Upper lobe of left lung (tissue), 6 donors: ENCODE results near the gene PEX14. TPM values are rescaled to one million over a fixed set of nuclear protein-coding genes. Genes with fewer than 3 reads are reported as not detected.
A peak's percentile ranks its signal among the peaks of the same experiment; 100 is the strongest.

ENCODE experiments used
- ATAC-seq, 2 donors: fragments of 200-7000 bp; cut with Tn5 transposase; one replicate each; pipeline ENCODE4 v1.9.1; 2022; ENCODE audit warnings: mild to moderate bottlenecking in 2 of 2, moderate library complexity in 2 of 2; ENCODE audit not compliant: low FRiP score in 2 of 2
- DNase-seq, 2 donors: peaks; one replicate each; pipeline ENCODE4 v3.0.0-alpha.2; 2019 to 2020
- H3K27ac ChIP-seq, 4 donors: fragments of 200-600 bp; sonication (generic); one replicate each; pipeline ENCODE4 v1.5.1; 2016 to 2019
- H3K27me3 ChIP-seq, 4 donors: fragments of 200-600 bp; sonication (generic); one replicate each; pipeline ENCODE4 v1.5.1; 2017 to 2019
- H3K36me3 ChIP-seq, 4 donors: fragments of 200-600 bp; sonication (generic); one replicate each; pipeline ENCODE4 v1.5.1; 2016 to 2019
- H3K4me1 ChIP-seq, 4 donors: fragments of 200-600 bp; sonication (generic); one replicate each; pipeline ENCODE4 v1.5.1; 2018 to 2019
- H3K4me3 ChIP-seq, 4 donors: fragments of 200-600 bp; sonication (generic); one replicate each; pipeline ENCODE4 v1.5.1; 2017 to 2019; ENCODE audit warnings: mild to moderate bottlenecking in 2 of 4, moderate library complexity in 1 of 4
- H3K9me3 ChIP-seq, 4 donors: fragments of 200-600 bp; sonication (generic); one replicate each; pipeline ENCODE4 v1.5.1; 2018 to 2019
- CTCF ChIP-seq, 6 experiments: fragments of 450-650 bp in 4 of 6; fragments of 200-600 bp in 2 of 6; sonication (generic) in 2 of 6; IDR thresholded peaks; one replicate each; pipeline ENCODE4 v1.5.1; 2016 to 2019; ENCODE audit warnings: antibody characterized with exemption in 6 of 6
- EP300 ChIP-seq, 4 donors: sonication (generic); formaldehyde crosslinking; IDR thresholded peaks; one replicate each; pipeline ENCODE4 v1.5.1; 2017; ENCODE audit warnings: antibody characterized with exemption in 4 of 4, control low read depth in 2 of 4
- POLR2A ChIP-seq, 4 donors: fragments of 450-650 bp; IDR thresholded peaks; one replicate each; pipeline ENCODE4 v1.5.1; 2016 to 2017; ENCODE audit warnings: antibody characterized with exemption in 4 of 4, mild to moderate bottlenecking in 2 of 4
- POLR2AphosphoS5 ChIP-seq, 2 donors: sonication (generic); formaldehyde crosslinking; IDR thresholded peaks; one replicate each; pipeline ENCODE4 v1.5.1; 2017; ENCODE audit warnings: antibody characterized with exemption in 2 of 2
- WGBS, 2 donors: methylation state at CpG; one replicate each; pipeline ENCODE4 v1.1.5; 2017 to 2018; 5-methylcytosine and 5-hydroxymethylcytosine counted together
- total RNA-seq, 6 donors: library from RNA; depleted of rRNA in 4 of 6; stranded (reverse); fragments of >200 nt in 4 of 6; gene quantifications; one replicate each; pipeline versions ENCODE4 v1.1.0 to v1.2.1, GENCODE V29; 2016 to 2021
- donor health status: DM: no; HTN: no; CAD: no; lungs with moderate emphysema.
- donor health status: DM: no; HTN: yes; CAD: no; lungs with severe emphysema.

PEX14 gene
- total RNA-seq, 6 donors from 2014 or later, result 21.2 to 43.0 (median 29.9) TPM

DNA sequence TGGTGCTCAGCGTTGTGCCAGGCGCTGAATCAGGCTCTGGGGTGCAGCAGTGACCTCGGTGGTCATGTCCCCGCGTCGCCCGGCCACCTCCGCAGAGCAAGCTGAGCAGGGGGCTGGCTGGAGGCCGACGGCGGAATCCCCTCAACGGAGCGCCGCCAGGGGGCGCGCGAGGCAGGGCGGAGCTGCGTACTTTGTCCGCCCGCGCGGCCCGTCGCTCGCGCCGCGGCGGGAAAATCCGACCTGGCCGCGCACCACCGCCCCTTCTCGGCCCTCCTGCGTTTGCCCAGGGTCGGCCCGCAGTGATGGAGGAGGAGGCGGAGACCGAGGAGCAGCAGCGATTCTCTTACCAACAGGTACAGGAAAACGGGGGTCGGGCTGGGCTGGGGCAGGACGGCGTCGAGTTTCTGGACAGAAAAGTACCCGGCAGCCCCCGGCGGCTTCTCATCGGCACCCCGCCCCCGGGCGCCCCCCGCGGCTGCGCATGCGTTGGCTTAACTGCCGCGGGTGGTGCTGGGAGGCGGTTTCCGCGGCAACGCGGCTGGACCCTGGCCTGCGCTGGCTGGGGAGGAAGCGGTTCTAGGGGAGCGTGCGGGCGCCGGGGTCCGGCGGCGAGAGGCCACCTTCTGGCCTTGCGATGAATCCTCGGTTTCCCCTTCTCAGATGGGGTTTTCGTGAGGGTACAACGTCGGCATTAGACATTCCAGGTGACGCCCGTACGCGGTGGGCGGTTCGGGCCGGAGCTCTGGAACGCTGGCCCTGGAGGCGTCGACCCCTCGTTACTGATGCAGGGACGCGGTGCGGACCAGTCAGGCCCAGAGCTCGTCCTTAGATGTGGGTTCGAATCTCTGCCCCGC, 44.3 kb upstream of the PEX14 start, which contains the start of gene CENPS:
CENPS (plus strand) TSS at position 218 of the 854 bp plus-strand sequence; CDS start at position 303, 85 bp downstream.
- ATAC-seq (peak; percentile 95 to 98), DNase-seq (peak; percentile 91 to 99)
- Histone ChIP-seq H3K4me3 (peak within 1 kb of the TSS; percentile 70 to 91 (median 83)), H3K27ac (peak within 1 kb of the TSS; percentile 9 to 81 (median 66)), H3K9me3 (no peaks in the 10 kb centered on the region), H3K36me3 (no peaks in the 10 kb centered on the region), H3K27me3 (no peaks in the 10 kb centered on the region), H3K4me1 (peaks cover 19 to 36% (median 22%) of the 10 kb centered on the region in 4 donors)
- 0% methylated on average over 5 to 21 of the region's 95 CpGs for WGBS, 2 donors
- peak in 1 of 2 donors; percentile 54 for TF ChIP-seq POLR2AphosphoS5 (IDR thresholded peaks at IDR 0.05)
- TF ChIP-seq CTCF (IDR thresholded peaks at IDR 0.05), result peak; percentile 98 to 100 (median 99)
- peak in 2 of 4 donors; percentile 20 to 63 for TF ChIP-seq POLR2A (IDR thresholded peaks at IDR 0.05)
- TF ChIP-seq EP300 (IDR thresholded peaks at IDR 0.05), result no peak

- Histone ChIP-seq H3K27ac (peak overlapping the region; percentile 9 to 81 (median 66)), H3K36me3 (no peaks in the 10 kb centered on the region), H3K4me3 (peak overlapping the region; percentile 70 to 91 (median 83)), H3K9me3 (no peaks in the 10 kb centered on the region), H3K27me3 (no peaks in the 10 kb centered on the region), H3K4me1 (peaks cover 19 to 36% (median 22%) of the 10 kb centered on the region in 4 donors)
- DNase-seq (no peak), ATAC-seq (no peak)
- TF ChIP-seq POLR2A (IDR thresholded peaks at IDR 0.05) (no peak), CTCF (IDR thresholded peaks at IDR 0.05) (no peak), EP300 (IDR thresholded peaks at IDR 0.05) (no peak), POLR2AphosphoS5 (IDR thresholded peaks at IDR 0.05) (no peak)
- 24 to 30% methylated on average over 28 to 30 of the region's 30 CpGs for WGBS, 2 donors
Observed at GRCh38 chr1:10431070-10431730, 43.5 kb upstream of the PEX14 start.

- no peak overlapping the region for H3K4me3 ChIP-seq
- DNase-seq, result no peak
- TF ChIP-seq POLR2AphosphoS5 (IDR thresholded peaks at IDR 0.05) (no peak), POLR2A (IDR thresholded peaks at IDR 0.05) (no peak), EP300 (IDR thresholded peaks at IDR 0.05) (no peak), CTCF (IDR thresholded peaks at IDR 0.05) (no peak)
- H3K27ac ChIP-seq, result peak overlapping the region in 1 of 4 donors; percentile 16
- 66 to 71% methylated on average over 13 to 14 of the region's 14 CpGs for WGBS, 2 donors
- ATAC-seq, result no peak
- H3K27me3 ChIP-seq, result no peaks in the 10 kb centered on the region
- H3K36me3 ChIP-seq, result no peaks in the 10 kb centered on the region
- no peaks in the 10 kb centered on the region for H3K9me3 ChIP-seq
- H3K4me1 ChIP-seq, result peaks cover 16 to 33% (median 20%) of the 10 kb centered on the region in 4 donors
Observed at GRCh38 chr1:10432910-10433700, 41.6 kb upstream of the PEX14 start.

- peak overlapping the region in 1 of 4 donors; percentile 16 for H3K27ac ChIP-seq
- H3K9me3 ChIP-seq, result no peaks in the 10 kb centered on the region
- ATAC-seq (no peak), DNase-seq (no peak)
- H3K4me1 ChIP-seq, result peaks cover 17 to 39% (median 20%) of the 10 kb centered on the region in 4 donors
- no peaks in the 10 kb centered on the region for H3K36me3 ChIP-seq
- 77 to 91% methylated on average over 11 of the region's 11 CpGs for WGBS, 2 donors
- no peak overlapping the region for H3K4me3 ChIP-seq
- H3K27me3 ChIP-seq, result no peaks in the 10 kb centered on the region
- TF ChIP-seq POLR2AphosphoS5 (IDR thresholded peaks at IDR 0.05) (no peak), EP300 (IDR thresholded peaks at IDR 0.05) (no peak), POLR2A (IDR thresholded peaks at IDR 0.05) (no peak), CTCF (IDR thresholded peaks at IDR 0.05) (no peak)
Observed at GRCh38 chr1:10433790-10434189, 41.0 kb upstream of the PEX14 start.
